Measurements from ENCODE around the gene MITF. TPM values are rescaled to one million over a fixed set of nuclear protein-coding genes. Genes with fewer than 3 reads are reported as not detected.

The MITF gene
- total and polyA plus RNA-seq, 7 experiments from 2014 or later = 0.54 to 3.9 (median 1.2) TPM; not detected in 3

GRCh38 chr3:69976021-69976420, 236.8 kb downstream of the MITF start:
- ATAC-seq (no peak), DNase-seq (no peak)
- intact Hi-C loops (cut with micrococcal nuclease) = no loop called here
- peaks cover 3 to 33% (median 13%) of the 10 kb centered on the region in 11 donors for H3K9me3 Mint-ChIP-seq
- peaks cover 0 to 8% (median 6%) of the 10 kb centered on the region in 5 donors for H3K27me3 Mint-ChIP-seq
- CTCF ChIA-PET = no interaction called here
- H3K4me3 Mint-ChIP-seq = no peak overlapping the region
- H3K4me3 ChIP-seq (ENCODE audit: low read length) = no peak overlapping the region
- H3K27ac Mint-ChIP-seq = no peak overlapping the region
- H3K9me3 ChIP-seq (ENCODE audit: control insufficient read depth in 2 of 3, low read length in 3 of 3) = no peaks in the 10 kb centered on the region
- peaks cover 0 to 3% (median 0%) of the 10 kb centered on the region in 5 donors for H3K36me3 Mint-ChIP-seq
- no peak overlapping the region for H3K27ac ChIP-seq (ENCODE audit: low read depth, low read length)
- H3K4me1 ChIP-seq (ENCODE audit: control insufficient read depth in 2 of 2, insufficient read depth in 2 of 2, low read length in 2 of 2) = no peaks in the 10 kb centered on the region
- H3K36me3 ChIP-seq (ENCODE audit: control insufficient read depth in 2 of 3, insufficient read depth in 3 of 3, low read length in 3 of 3) = no peaks in the 10 kb centered on the region
- no peaks in the 10 kb centered on the region for H3K27me3 ChIP-seq (ENCODE audit: control insufficient read depth in 2 of 2, insufficient read depth in 2 of 2, low read length in 2 of 2)
- POLR2A ChIA-PET = no interaction called here
- H3K4me1 Mint-ChIP-seq = no peaks in the 10 kb centered on the region

DNA sequence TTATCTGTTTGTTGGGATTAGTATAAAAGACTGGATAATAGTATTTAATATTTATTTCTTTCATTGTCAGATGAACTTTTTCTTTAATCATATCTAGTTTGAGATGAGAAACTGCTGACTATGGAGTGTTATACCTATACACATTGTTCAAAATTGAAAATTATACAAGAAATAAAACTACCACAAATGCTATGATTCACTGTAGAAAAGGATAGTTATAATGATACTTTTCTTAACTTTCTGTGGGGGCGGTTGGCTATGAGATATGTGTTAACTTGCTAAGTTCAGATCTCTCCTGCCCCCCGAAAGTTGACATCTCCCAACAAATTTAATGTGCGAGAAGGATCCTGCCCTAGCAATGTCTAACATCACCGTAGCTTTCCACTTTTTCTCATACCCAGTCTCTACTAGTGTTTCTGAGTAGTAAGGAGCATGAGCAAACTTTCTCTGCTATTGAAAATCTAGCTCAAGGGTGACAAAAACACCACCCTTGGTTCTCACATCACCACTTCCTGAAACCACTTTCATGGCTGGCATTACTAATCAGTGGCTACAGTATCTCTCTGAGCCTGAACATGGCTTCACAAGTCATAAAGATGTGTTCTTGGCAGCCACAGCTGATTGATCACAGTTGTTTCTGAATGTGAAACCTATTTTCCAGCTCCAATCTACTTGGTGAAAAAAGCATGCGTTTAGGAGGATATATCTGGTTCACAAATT, 244.4 kb downstream of the MITF start:
- ATAC-seq = no peak
- no peaks in the 10 kb centered on the region for H3K9me3 ChIP-seq (ENCODE audit: control insufficient read depth in 2 of 3, low read length in 3 of 3)
- no peaks in the 10 kb centered on the region for H3K27me3 ChIP-seq (ENCODE audit: control insufficient read depth in 2 of 2, insufficient read depth in 2 of 2, low read length in 2 of 2)
- POLR2A ChIA-PET = no interaction called here
- CTCF ChIA-PET = no interaction called here
- Mint-ChIP-seq H3K4me3 (no peak overlapping the region), H3K27ac (no peak overlapping the region), H3K9me3 (peaks cover 0 to 12% (median 4%) of the 10 kb centered on the region in 11 donors), H3K36me3 (no peaks in the 10 kb centered on the region), H3K27me3 (peaks cover 0 to 6% (median 3%) of the 10 kb centered on the region in 5 donors), H3K4me1 (no peaks in the 10 kb centered on the region)
- no peak overlapping the region for H3K27ac ChIP-seq (ENCODE audit: low read depth, low read length)
- DNase-seq = no peak
- H3K4me3 ChIP-seq (ENCODE audit: low read length) = no peak overlapping the region
- intact Hi-C loops (cut with micrococcal nuclease) = no loop called here
- H3K4me1 ChIP-seq (ENCODE audit: control insufficient read depth in 2 of 2, insufficient read depth in 2 of 2, low read length in 2 of 2) = no peaks in the 10 kb centered on the region
- H3K36me3 ChIP-seq (ENCODE audit: control insufficient read depth in 2 of 3, insufficient read depth in 3 of 3, low read length in 3 of 3) = no peaks in the 10 kb centered on the region

- no peak overlapping the region for H3K4me3 ChIP-seq (ENCODE audit: low read length)
- H3K4me1 ChIP-seq (ENCODE audit: control insufficient read depth in 2 of 2, insufficient read depth in 2 of 2, low read length in 2 of 2) = no peaks in the 10 kb centered on the region
- Mint-ChIP-seq H3K4me3 (no peak overlapping the region), H3K4me1 (no peaks in the 10 kb centered on the region), H3K27me3 (peaks cover 0 to 14% (median 3%) of the 10 kb centered on the region in 5 donors), H3K27ac (no peak overlapping the region), H3K36me3 (no peaks in the 10 kb centered on the region), H3K9me3 (peaks cover 0 to 10% (median 0%) of the 10 kb centered on the region in 11 donors)
- H3K27ac ChIP-seq (ENCODE audit: low read depth, low read length) = no peak overlapping the region
- DNase-seq = no peak
- ChIA-PET CTCF (no interaction called here), POLR2A (no interaction called here)
- no peaks in the 10 kb centered on the region for H3K36me3 ChIP-seq (ENCODE audit: control insufficient read depth in 2 of 3, insufficient read depth in 3 of 3, low read length in 3 of 3)
- H3K27me3 ChIP-seq (ENCODE audit: control insufficient read depth in 2 of 2, insufficient read depth in 2 of 2, low read length in 2 of 2) = no peaks in the 10 kb centered on the region
- no peak for ATAC-seq
- no peaks in the 10 kb centered on the region for H3K9me3 ChIP-seq (ENCODE audit: control insufficient read depth in 2 of 3, low read length in 3 of 3)
- intact Hi-C loops (cut with micrococcal nuclease) = no loop called here
Observed at GRCh38 chr3:69985266-69985665, 246.0 kb downstream of the MITF start.

DNA sequence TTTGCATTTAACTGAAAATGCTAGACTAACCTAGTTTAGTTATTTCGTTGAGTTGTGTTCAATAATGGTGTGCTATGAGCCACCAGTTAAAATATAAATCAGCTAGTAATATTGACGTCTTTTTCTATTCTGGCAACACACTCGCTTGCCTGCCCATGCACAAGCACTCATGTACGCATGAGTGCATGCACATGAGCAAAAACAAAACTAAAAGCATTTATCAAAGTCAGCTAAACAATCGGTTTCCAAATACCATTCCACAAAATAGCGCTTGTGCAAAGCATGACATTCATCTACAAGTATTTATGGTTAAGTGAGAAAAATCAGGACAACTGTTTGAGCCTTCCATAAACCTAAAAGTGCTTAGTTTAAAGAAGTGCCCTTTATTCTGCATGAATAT, 247.2 kb downstream of the MITF start:
- H3K9me3 ChIP-seq (ENCODE audit: control insufficient read depth in 2 of 3, low read length in 3 of 3) = no peaks in the 10 kb centered on the region
- H3K27ac ChIP-seq (ENCODE audit: low read depth, low read length) = no peak overlapping the region
- DNase-seq (no peak), ATAC-seq (no peak)
- Mint-ChIP-seq H3K4me1 (no peaks in the 10 kb centered on the region), H3K36me3 (no peaks in the 10 kb centered on the region), H3K4me3 (no peak overlapping the region), H3K27me3 (peaks cover 0 to 14% (median 3%) of the 10 kb centered on the region in 5 donors), H3K27ac (no peak overlapping the region), H3K9me3 (peaks cover 0 to 7% (median 0%) of the 10 kb centered on the region in 11 donors)
- no peaks in the 10 kb centered on the region for H3K36me3 ChIP-seq (ENCODE audit: control insufficient read depth in 2 of 3, insufficient read depth in 3 of 3, low read length in 3 of 3)
- ChIA-PET POLR2A (no interaction called here), CTCF (no interaction called here)
- intact Hi-C loops (cut with micrococcal nuclease) = no loop called here
- no peaks in the 10 kb centered on the region for H3K4me1 ChIP-seq (ENCODE audit: control insufficient read depth in 2 of 2, insufficient read depth in 2 of 2, low read length in 2 of 2)
- H3K27me3 ChIP-seq (ENCODE audit: control insufficient read depth in 2 of 2, insufficient read depth in 2 of 2, low read length in 2 of 2) = no peaks in the 10 kb centered on the region
- no peak overlapping the region for H3K4me3 ChIP-seq (ENCODE audit: low read length)

- Mint-ChIP-seq H3K27ac (no peak overlapping the region), H3K4me3 (no peak overlapping the region), H3K9me3 (peaks cover 0 to 4% (median 0%) of the 10 kb centered on the region in 11 donors), H3K36me3 (no peaks in the 10 kb centered on the region), H3K4me1 (no peaks in the 10 kb centered on the region), H3K27me3 (peaks cover 0 to 14% (median 3%) of the 10 kb centered on the region in 5 donors)
- CTCF ChIA-PET = no interaction called here
- ATAC-seq (no peak), DNase-seq (no peak)
- Histone ChIP-seq H3K4me1 (ENCODE audit: control insufficient read depth in 2 of 2, insufficient read depth in 2 of 2, low read length in 2 of 2) (no peaks in the 10 kb centered on the region), H3K36me3 (ENCODE audit: control insufficient read depth in 2 of 3, insufficient read depth in 3 of 3, low read length in 3 of 3) (no peaks in the 10 kb centered on the region), H3K4me3 (ENCODE audit: low read length) (no peak overlapping the region), H3K9me3 (ENCODE audit: control insufficient read depth in 2 of 3, low read length in 3 of 3) (no peaks in the 10 kb centered on the region), H3K27me3 (ENCODE audit: control insufficient read depth in 2 of 2, insufficient read depth in 2 of 2, low read length in 2 of 2) (no peaks in the 10 kb centered on the region), H3K27ac (ENCODE audit: low read depth, low read length) (no peak overlapping the region)
- POLR2A ChIA-PET = no interaction called here
- intact Hi-C loops (cut with micrococcal nuclease) = no loop called here
Observed at GRCh38 chr3:69987833-69988232, 248.6 kb downstream of the MITF start.

GRCh38 chr3:69993757-69994156, 254.5 kb downstream of the MITF start:
- intact Hi-C loops (cut with micrococcal nuclease) = no loop called here
- no peak overlapping the region for H3K27ac Mint-ChIP-seq
- Histone ChIP-seq H3K27me3 (ENCODE audit: control insufficient read depth in 2 of 2, insufficient read depth in 2 of 2, low read length in 2 of 2) (no peaks in the 10 kb centered on the region), H3K9me3 (ENCODE audit: control insufficient read depth in 2 of 3, low read length in 3 of 3) (no peaks in the 10 kb centered on the region), H3K4me3 (ENCODE audit: low read length) (no peak overlapping the region), H3K36me3 (ENCODE audit: control insufficient read depth in 2 of 3, insufficient read depth in 3 of 3, low read length in 3 of 3) (no peaks in the 10 kb centered on the region), H3K4me1 (ENCODE audit: control insufficient read depth in 2 of 2, insufficient read depth in 2 of 2, low read length in 2 of 2) (no peaks in the 10 kb centered on the region), H3K27ac (ENCODE audit: low read depth, low read length) (no peak overlapping the region)
- no peaks in the 10 kb centered on the region for H3K4me1 Mint-ChIP-seq
- POLR2A ChIA-PET = no interaction called here
- H3K9me3 Mint-ChIP-seq = peaks cover 0 to 4% (median 0%) of the 10 kb centered on the region in 11 donors
- no peak overlapping the region for H3K4me3 Mint-ChIP-seq
- H3K36me3 Mint-ChIP-seq = no peaks in the 10 kb centered on the region
- ATAC-seq = no peak
- CTCF ChIA-PET = no interaction called here
- no peak for DNase-seq
- peaks cover 0 to 18% (median 7%) of the 10 kb centered on the region in 5 donors for H3K27me3 Mint-ChIP-seq

DNA sequence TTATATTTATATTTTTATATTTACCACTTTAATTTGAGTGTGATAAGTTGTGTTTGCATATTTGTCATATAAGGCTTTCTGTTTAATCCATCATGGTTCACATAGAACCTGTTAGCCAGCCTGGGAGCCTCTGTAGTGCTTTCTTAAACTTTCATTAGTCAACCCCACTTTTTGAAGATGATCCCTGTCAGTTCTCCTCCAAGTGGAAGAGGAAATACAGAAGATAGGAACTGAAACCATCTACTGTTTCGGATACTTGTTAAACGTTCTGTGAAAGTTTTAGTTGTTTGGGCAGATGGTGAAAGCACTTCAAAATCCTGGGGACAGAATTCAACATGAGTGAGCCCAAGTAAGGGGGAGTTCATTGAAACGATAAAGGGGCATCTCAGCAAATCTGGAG, 255.7 kb downstream of the MITF start:
- Histone ChIP-seq H3K27ac (ENCODE audit: low read depth, low read length) (no peak overlapping the region), H3K27me3 (ENCODE audit: control insufficient read depth in 2 of 2, insufficient read depth in 2 of 2, low read length in 2 of 2) (no peaks in the 10 kb centered on the region), H3K4me1 (ENCODE audit: control insufficient read depth in 2 of 2, insufficient read depth in 2 of 2, low read length in 2 of 2) (no peaks in the 10 kb centered on the region), H3K9me3 (ENCODE audit: control insufficient read depth in 2 of 3, low read length in 3 of 3) (no peaks in the 10 kb centered on the region), H3K36me3 (ENCODE audit: control insufficient read depth in 2 of 3, insufficient read depth in 3 of 3, low read length in 3 of 3) (no peaks in the 10 kb centered on the region), H3K4me3 (ENCODE audit: low read length) (no peak overlapping the region)
- H3K27me3 Mint-ChIP-seq = peaks cover 0 to 10% (median 7%) of the 10 kb centered on the region in 5 donors
- H3K27ac Mint-ChIP-seq = no peak overlapping the region
- H3K4me1 Mint-ChIP-seq = no peaks in the 10 kb centered on the region
- ATAC-seq (no peak), DNase-seq (no peak)
- ChIA-PET POLR2A (no interaction called here), CTCF (no interaction called here)
- H3K36me3 Mint-ChIP-seq = no peaks in the 10 kb centered on the region
- H3K9me3 Mint-ChIP-seq = peaks cover 0 to 4% (median 0%) of the 10 kb centered on the region in 11 donors
- no peak overlapping the region for H3K4me3 Mint-ChIP-seq
- intact Hi-C loops (cut with micrococcal nuclease) = no loop called here

Measured in naive thymus-derived CD4-positive, alpha-beta T cell (primary cell).